ENCODE results near the gene KRT4.

Gene KRT4

GRCh38 chr12:52791271-52792184 is 22.4 kb downstream of the KRT4 start:
- no peak for DNase-seq

GRCh38 chr12:52790427-52791270 is 23.3 kb downstream of the KRT4 start:
- no peak for DNase-seq

GRCh38 chr12:52789637-52790426 is 24.1 kb downstream of the KRT4 start:
- no peak for DNase-seq

- no peak for DNase-seq
Observed at GRCh38 chr12:52788876-52789636, 24.9 kb downstream of the KRT4 start.

- DNase-seq = no peak
Observed at GRCh38 chr12:52788192-52788875, 25.6 kb downstream of the KRT4 start.

GRCh38 chr12:52787324-52788191 is 26.4 kb downstream of the KRT4 start:
- DNase-seq = no peak

GRCh38 chr12:52784909-52785308 is 29.0 kb downstream of the KRT4 start:
- no peak for DNase-seq

GRCh38 chr12:52783563-52784316 is 30.2 kb downstream of the KRT4 start:
- peak; percentile 43 for DNase-seq

GRCh38 chr12:52782502-52782901 is 31.4 kb downstream of the KRT4 start:
- DNase-seq = no peak

GRCh38 chr12:52781399-52782082 is 32.4 kb downstream of the KRT4 start:
- DNase-seq = no peak

- no peak for DNase-seq
Observed at GRCh38 chr12:52779914-52780313, 34.0 kb downstream of the KRT4 start.

GRCh38 chr12:52778833-52779232 is 35.1 kb downstream of the KRT4 start:
- no peak for DNase-seq

GRCh38 chr12:52777566-52777965 is 36.4 kb downstream of the KRT4 start:
- no peak for DNase-seq

- no peak for DNase-seq
Observed at GRCh38 chr12:52776913-52777395, 37.0 kb downstream of the KRT4 start, which contains the start of gene KRT76. Gene KRT76, minus strand, starts transcription at chr12:52777345. Its CDS starts 54 bp downstream, at chr12:52777291.

- no peak for DNase-seq
Observed at GRCh38 chr12:52776435-52776834, 37.5 kb downstream of the KRT4 start.

- no peak for DNase-seq
Observed at GRCh38 chr12:52774629-52775250, 39.2 kb downstream of the KRT4 start.

- DNase-seq = no peak
Observed at GRCh38 chr12:52772772-52773171, 41.1 kb downstream of the KRT4 start.

- DNase-seq = no peak
Observed at GRCh38 chr12:52772188-52772587, 41.7 kb downstream of the KRT4 start.

Data from NCI-H524 treated with DMSO at 0.1 percent for 48 hours (cell line).